SU-DHL-6 (cell line): ENCODE measurements around the gene COPRS.

Experiments
- H2AFZ ChIP-seq: fragments of 200-600 bp; sonication (generic); 2 replicates; pipeline ENCODE4 v1.6.1; 2014; ENCODE audit warnings: low read depth, mild to moderate bottlenecking, moderate library complexity, mixed read lengths, antibody characterized with exemption, low read length; ENCODE audit not compliant: severe bottlenecking
- H3F3A ChIP-seq: fragments of 200-600 bp; shearing (Covaris generic); 2 replicates; pipeline ENCODE4 v1.6.0; 2016; ENCODE audit warnings: antibody characterized with exemption, mild to moderate bottlenecking; ENCODE audit not compliant: insufficient read depth
- H3K27ac ChIP-seq: fragments of 200-600 bp; sonication (generic); 2 replicates; pipeline ENCODE4 v1.5.1; 2016; ENCODE audit warnings: low read depth, mild to moderate bottlenecking, low read length, moderate library complexity, mixed read lengths
- H3K27me3 ChIP-seq: fragments of 200-600 bp; sonication (generic), shearing (Covaris generic); 2 replicates; pipeline ENCODE4 v1.6.0; 2014; ENCODE audit warnings: mild to moderate bottlenecking, low read length
- H3K36me3 ChIP-seq: fragments of 200-600 bp; sonication (generic); 2 replicates; pipeline ENCODE4 v1.6.1; 2014; ENCODE audit warnings: mild to moderate bottlenecking, low read length, mixed read lengths
- H3K4me2 ChIP-seq: fragments of 300-600, 200-600 bp; shearing (Covaris generic), sonication (generic); 2 replicates; pipeline ENCODE4 v1.6.0; 2014; ENCODE audit warnings: low read length, low read depth, mild to moderate bottlenecking; ENCODE audit not compliant: poor library complexity, severe bottlenecking
- H3K4me3 ChIP-seq: fragments of 200-600 bp; sonication (generic); 2 replicates; pipeline ENCODE4 v1.5.1; 2014; ENCODE audit warnings: antibody characterized with exemption, low read length, mild to moderate bottlenecking, mixed read lengths; ENCODE audit not compliant: insufficient read depth, poor library complexity, severe bottlenecking
- H3K79me2 ChIP-seq: fragments of 200-600 bp; sonication (generic); 2 replicates; pipeline ENCODE4 v1.6.1; 2014; ENCODE audit warnings: mild to moderate bottlenecking, low read length, moderate library complexity; ENCODE audit not compliant: insufficient read depth
- H3K9ac ChIP-seq: fragments of 200-600 bp; sonication (generic); 2 replicates; pipeline ENCODE4 v1.7.0; 2014; ENCODE audit warnings: mild to moderate bottlenecking, low read length
- H3K9me2 ChIP-seq: fragments of 200-600 bp; sonication (generic); replicated peaks from 2 replicates; pipeline ENCODE4 v1.6.1; 2014; ENCODE audit warnings: low read length; ENCODE audit not compliant: insufficient read depth
- H3K9me3 ChIP-seq: fragments of 200-600 bp; sonication (generic); 2 replicates; pipeline ENCODE4 v1.6.1; 2014; ENCODE audit warnings: low read length, mixed read lengths; ENCODE audit not compliant: insufficient read depth
- H4K20me1 ChIP-seq: fragments of 200-600 bp; sonication (generic); 2 replicates; pipeline ENCODE4 v1.6.1; 2014; ENCODE audit warnings: low read depth, mild to moderate bottlenecking, antibody characterized with exemption, low read length, moderate library complexity, mixed read lengths
- EZH2phosphoT487 ChIP-seq: fragments of 200-600 bp; sonication (generic), shearing (Covaris generic); conservative IDR thresholded peaks from 2 replicates; pipeline ENCODE4 v1.6.1; 2018; ENCODE audit warnings: mild to moderate bottlenecking, antibody characterized with exemption, low read length, moderate library complexity, mixed read lengths
- TF ChIP-seq, protein P1 (sequence below): fragments of 200-600 bp; sonication (generic); IDR thresholded peaks from one replicate; pipeline ENCODE4 v1.5.1; 2017; ENCODE audit warnings: antibody characterized with exemption, mild to moderate bottlenecking, low read length, moderate library complexity; ENCODE audit not compliant: insufficient read depth, poor library complexity, severe bottlenecking

Gene COPRS

DNA sequence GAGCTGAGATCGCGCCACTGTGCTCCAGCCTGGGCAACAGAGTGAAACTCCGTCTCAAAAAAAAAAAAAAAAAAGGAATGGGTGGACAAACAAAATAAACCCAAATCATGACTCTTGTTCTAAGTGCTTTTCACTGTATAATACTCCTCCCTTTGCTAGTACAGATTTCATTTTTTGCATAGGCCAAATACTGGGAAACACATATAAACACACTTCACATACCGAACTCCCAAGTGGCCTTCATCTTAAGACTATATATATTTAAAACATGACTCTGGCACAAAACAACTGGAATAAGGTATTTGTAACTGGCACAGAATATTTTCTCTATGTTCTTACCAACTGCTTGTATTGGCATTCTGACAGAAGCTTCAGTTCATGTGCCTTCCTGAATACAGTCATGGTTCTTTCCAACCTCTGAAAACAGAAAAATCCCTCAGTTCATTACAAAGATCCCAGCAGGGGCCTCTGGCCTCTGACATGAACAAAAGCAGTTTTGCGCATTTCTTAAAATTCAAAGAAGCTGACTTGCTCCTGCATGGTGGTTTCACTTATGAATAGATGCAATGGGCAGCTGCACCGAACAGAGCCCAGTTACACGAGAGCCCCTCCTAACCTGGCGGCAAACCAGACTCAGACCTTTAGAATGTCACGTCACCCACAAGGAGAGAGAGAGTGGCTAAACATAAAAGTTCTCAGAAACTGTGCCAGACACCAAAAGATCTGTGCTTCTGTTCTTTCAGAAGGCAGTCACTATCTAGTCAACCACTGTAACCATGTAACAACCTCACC, 19.1 kb upstream of the COPRS start:
- Histone ChIP-seq H4K20me1 (no peaks in the 10 kb centered on the region), H3K36me3 (peaks cover 18% of the 10 kb centered on the region; the same call in 1 of the 2 replicates), H3K27me3 (no peaks in the 10 kb centered on the region), H3F3A (peaks cover 8% of the 10 kb centered on the region; the same call in 1 of the 2 replicates), H3K4me2 (no peak overlapping the region), H3K79me2 (no peaks in the 10 kb centered on the region), H3K27ac (no peak overlapping the region), H2AFZ (no peak overlapping the region), H3K9me3 (no peaks in the 10 kb centered on the region), H3K9me2 (no peaks in the 10 kb centered on the region), H3K9ac (no peak overlapping the region), H3K4me3 (no peak overlapping the region)
- no peak for TF ChIP-seq EZH2phosphoT487
- TF ChIP-seq, protein P1, sequence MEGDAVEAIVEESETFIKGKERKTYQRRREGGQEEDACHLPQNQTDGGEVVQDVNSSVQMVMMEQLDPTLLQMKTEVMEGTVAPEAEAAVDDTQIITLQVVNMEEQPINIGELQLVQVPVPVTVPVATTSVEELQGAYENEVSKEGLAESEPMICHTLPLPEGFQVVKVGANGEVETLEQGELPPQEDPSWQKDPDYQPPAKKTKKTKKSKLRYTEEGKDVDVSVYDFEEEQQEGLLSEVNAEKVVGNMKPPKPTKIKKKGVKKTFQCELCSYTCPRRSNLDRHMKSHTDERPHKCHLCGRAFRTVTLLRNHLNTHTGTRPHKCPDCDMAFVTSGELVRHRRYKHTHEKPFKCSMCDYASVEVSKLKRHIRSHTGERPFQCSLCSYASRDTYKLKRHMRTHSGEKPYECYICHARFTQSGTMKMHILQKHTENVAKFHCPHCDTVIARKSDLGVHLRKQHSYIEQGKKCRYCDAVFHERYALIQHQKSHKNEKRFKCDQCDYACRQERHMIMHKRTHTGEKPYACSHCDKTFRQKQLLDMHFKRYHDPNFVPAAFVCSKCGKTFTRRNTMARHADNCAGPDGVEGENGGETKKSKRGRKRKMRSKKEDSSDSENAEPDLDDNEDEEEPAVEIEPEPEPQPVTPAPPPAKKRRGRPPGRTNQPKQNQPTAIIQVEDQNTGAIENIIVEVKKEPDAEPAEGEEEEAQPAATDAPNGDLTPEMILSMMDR, result no peak

DNA sequence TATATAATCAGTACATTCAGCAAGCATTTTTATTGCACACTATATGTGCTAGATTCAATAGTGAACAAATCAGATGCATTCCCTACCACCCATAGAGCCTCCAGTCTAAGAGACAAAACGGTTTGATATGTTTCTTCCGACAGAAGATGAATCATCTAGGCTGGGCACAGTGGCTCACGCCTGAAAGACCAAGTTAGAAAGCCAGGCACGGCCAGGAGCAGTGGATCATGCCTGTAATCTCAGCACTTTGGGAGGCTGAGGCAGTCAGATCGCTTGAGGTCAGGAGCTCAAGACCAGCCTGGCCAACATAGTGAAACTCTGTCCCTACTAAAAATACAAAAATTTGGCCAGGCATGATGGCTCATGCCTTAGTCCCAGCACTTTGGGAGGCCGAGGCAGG, 18.3 kb upstream of the COPRS start:
- no peak for TF ChIP-seq EZH2phosphoT487
- TF ChIP-seq, protein P1, result no peak

DNA sequence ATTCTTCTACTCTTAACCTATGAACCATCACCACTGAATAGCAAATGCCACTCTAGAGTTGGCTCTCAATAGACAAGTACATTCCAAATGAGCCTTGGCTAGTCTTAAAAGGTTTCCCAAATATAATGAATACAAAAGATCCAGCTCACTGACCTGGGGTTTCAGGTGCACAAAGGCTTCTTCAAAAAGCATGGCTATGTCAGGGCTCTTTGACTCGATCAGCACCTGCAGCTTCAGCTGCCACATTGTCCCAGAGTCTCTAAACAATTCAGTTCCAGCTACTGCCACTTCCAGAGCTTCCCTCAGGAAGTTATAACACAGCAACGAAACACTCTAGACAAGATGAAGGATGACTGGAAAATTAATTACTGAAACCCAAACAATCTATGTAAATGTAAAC, 16.0 kb upstream of the COPRS start:
- no peaks in the 10 kb centered on the region for H3F3A ChIP-seq
- no peaks in the 10 kb centered on the region for H3K9me3 ChIP-seq
- H2AFZ ChIP-seq, result no peak overlapping the region
- H4K20me1 ChIP-seq, result no peaks in the 10 kb centered on the region
- TF ChIP-seq, protein P1, result no peak
- TF ChIP-seq EZH2phosphoT487, result no peak
- no peaks in the 10 kb centered on the region for H3K9me2 ChIP-seq
- H3K36me3 ChIP-seq, result peaks cover 28% of the 10 kb centered on the region; the same call in 1 of the 2 replicates
- no peak overlapping the region for H3K27ac ChIP-seq
- H3K4me3 ChIP-seq, result no peak overlapping the region
- H3K4me2 ChIP-seq, result no peak overlapping the region
- H3K79me2 ChIP-seq, result no peaks in the 10 kb centered on the region
- H3K27me3 ChIP-seq, result no peaks in the 10 kb centered on the region
- no peak overlapping the region for H3K9ac ChIP-seq

More for the DNA sequence above, 18.3 kb upstream of the COPRS start:
- Histone ChIP-seq H3F3A (no peaks in the 10 kb centered on the region), H3K36me3 (peaks cover 19% of the 10 kb centered on the region; the same call in 1 of the 2 replicates), H4K20me1 (no peaks in the 10 kb centered on the region), H3K9me3 (no peaks in the 10 kb centered on the region), H3K4me2 (no peak overlapping the region), H3K27ac (no peak overlapping the region), H3K9me2 (no peaks in the 10 kb centered on the region), H2AFZ (no peak overlapping the region), H3K27me3 (no peaks in the 10 kb centered on the region), H3K4me3 (no peak overlapping the region), H3K79me2 (no peaks in the 10 kb centered on the region), H3K9ac (no peak overlapping the region)
